Measurements from ENCODE around the gene UNC45A. TPM values are rescaled to one million over a fixed set of nuclear protein-coding genes. Genes with fewer than 3 reads are reported as not detected.

UNC45A gene
- total RNA-seq, 1 donor, result 66.5 TPM

- no peak overlapping the region for H3K4me3 ChIP-seq (ENCODE audit: low read depth, low read length)
- DNase-seq (ENCODE audit: low read depth), result no peak
- TF ChIP-seq CTCF (IDR thresholded peaks at IDR 0.05; ENCODE audit: insufficient read depth, low read length), result no peak
Observed at GRCh38 chr15:90986790-90987507, 51.9 kb downstream of the UNC45A start.

- DNase-seq (ENCODE audit: low read depth), result peak; percentile 12
- TF ChIP-seq CTCF (IDR thresholded peaks at IDR 0.05; ENCODE audit: insufficient read depth, low read length), result no peak
- no peak overlapping the region for H3K4me3 ChIP-seq (ENCODE audit: low read depth, low read length)
Observed at GRCh38 chr15:90987561-90988141, 52.6 kb downstream of the UNC45A start.

GRCh38 chr15:90988296-90988695 lies 53.2 kb downstream of the UNC45A start:
- no peak for TF ChIP-seq CTCF (IDR thresholded peaks at IDR 0.05; ENCODE audit: insufficient read depth, low read length)
- H3K4me3 ChIP-seq (ENCODE audit: low read depth, low read length), result no peak overlapping the region
- DNase-seq (ENCODE audit: low read depth), result peak; percentile 12

- no peak for DNase-seq (ENCODE audit: low read depth)
- no peak for TF ChIP-seq CTCF (IDR thresholded peaks at IDR 0.05; ENCODE audit: insufficient read depth, low read length)
- H3K4me3 ChIP-seq (ENCODE audit: low read depth, low read length), result no peak overlapping the region
Observed at GRCh38 chr15:90989040-90989768, 54.1 kb downstream of the UNC45A start.

GRCh38 chr15:90990446-90990845 lies 55.4 kb downstream of the UNC45A start:
- TF ChIP-seq CTCF (IDR thresholded peaks at IDR 0.05; ENCODE audit: insufficient read depth, low read length), result no peak

GRCh38 chr15:90991587-90992285 lies 56.7 kb downstream of the UNC45A start:
- TF ChIP-seq CTCF (IDR thresholded peaks at IDR 0.05; ENCODE audit: insufficient read depth, low read length), result no peak
- no peak for DNase-seq (ENCODE audit: low read depth)

More at GRCh38 chr15:90990446-90990845, 55.4 kb downstream of the UNC45A start:
- no peak for DNase-seq (ENCODE audit: low read depth)
- no peak overlapping the region for H3K4me3 ChIP-seq (ENCODE audit: low read depth, low read length)

More at GRCh38 chr15:90991587-90992285, 56.7 kb downstream of the UNC45A start:
- no peak overlapping the region for H3K4me3 ChIP-seq (ENCODE audit: low read depth, low read length)
